GM18517 (cell line): ENCODE data around the gene DHX34.
"Not testable (repeated sequence)": the region's sequence is repeated elsewhere in the genome, so short reads cannot be mapped to it uniquely, and the experiment has no call there.

Experiments
- ATAC-seq: cut with Tn5 transposase; IDR thresholded peaks from one replicate; pipeline ENCODE4 v1.9.1; 2021; ENCODE audit warnings: mild to moderate bottlenecking, moderate library complexity; ENCODE audit not compliant: unreplicated experiment

The DHX34 gene

DNA sequence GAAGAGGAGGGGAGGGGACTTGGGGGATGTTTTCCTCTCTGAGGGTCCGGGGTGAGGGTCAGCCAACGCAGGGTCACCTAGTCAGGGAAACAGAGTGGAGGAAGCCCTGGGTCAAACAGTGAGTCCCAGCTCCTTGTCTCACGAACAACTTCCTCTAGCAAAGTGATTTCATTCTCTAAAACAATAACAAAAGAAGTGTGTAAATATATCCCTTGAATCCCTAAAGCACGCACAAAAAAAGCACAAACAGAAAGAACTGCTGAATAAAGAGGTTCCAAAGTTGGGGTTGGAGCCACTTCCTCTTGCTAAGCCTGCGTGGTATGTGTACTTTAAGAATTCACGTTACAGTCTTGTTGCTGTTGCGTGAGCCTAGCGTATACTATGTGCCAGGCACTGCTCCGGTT lies 18.6 kb upstream of the DHX34 start:
- ATAC-seq = no peak

DNA sequence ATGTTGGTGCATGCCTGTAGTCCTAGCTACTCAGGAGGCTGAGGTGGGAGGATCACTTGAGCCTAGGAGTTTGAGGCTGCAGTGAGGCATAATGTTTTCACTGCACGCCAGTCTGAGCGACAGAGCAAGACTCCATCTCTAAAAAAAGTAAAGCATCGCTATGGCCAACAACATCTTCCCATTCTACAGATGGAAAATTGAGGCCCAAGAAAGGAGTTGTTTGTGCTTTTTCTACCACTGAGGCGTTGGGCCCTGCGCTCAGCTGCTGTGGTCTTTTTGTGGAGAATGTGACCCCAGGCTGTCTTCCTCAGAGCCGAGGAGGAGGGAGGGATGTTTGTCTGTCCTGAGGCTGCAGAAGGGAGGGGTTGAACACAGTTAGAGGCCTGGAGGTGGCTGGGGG lies 17.6 kb upstream of the DHX34 start:
- ATAC-seq = no peak

DNA sequence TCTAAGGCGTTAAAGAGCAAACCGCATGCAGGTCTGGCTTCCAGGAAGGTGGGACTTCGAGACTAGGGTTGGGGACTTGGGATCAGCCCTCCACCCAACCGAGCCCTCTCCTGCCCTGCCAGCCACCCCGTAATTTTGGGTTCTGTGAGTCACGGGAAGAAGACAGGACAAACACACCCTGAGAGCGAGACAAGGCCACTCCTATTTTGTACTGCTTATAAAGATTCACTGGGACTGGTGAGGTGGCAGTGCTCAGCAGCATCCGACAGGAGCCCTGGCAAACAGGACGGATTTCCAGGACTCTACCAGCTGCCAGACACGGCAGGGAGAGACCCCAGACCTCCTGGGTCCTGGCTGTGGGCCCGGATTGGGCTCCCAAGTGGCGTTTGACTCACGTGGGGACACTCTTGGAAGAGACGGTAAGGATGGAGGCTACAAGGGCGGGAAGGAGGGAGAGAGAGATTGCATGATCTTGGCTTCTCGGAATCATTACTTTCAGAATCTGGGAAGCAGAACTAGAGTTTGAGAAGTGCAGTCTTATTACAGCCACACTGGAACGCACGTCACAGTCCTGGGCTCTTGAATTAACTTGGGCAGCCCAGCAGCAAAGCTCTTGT lies 17.1 kb upstream of the DHX34 start, which contains the start of gene C5AR2:
Gene C5AR2 (plus strand): TSS at position 245 of the 617 bp plus-strand sequence. CDS start 8,625 bp downstream, outside the sequence.
- ATAC-seq = no peak

DNA sequence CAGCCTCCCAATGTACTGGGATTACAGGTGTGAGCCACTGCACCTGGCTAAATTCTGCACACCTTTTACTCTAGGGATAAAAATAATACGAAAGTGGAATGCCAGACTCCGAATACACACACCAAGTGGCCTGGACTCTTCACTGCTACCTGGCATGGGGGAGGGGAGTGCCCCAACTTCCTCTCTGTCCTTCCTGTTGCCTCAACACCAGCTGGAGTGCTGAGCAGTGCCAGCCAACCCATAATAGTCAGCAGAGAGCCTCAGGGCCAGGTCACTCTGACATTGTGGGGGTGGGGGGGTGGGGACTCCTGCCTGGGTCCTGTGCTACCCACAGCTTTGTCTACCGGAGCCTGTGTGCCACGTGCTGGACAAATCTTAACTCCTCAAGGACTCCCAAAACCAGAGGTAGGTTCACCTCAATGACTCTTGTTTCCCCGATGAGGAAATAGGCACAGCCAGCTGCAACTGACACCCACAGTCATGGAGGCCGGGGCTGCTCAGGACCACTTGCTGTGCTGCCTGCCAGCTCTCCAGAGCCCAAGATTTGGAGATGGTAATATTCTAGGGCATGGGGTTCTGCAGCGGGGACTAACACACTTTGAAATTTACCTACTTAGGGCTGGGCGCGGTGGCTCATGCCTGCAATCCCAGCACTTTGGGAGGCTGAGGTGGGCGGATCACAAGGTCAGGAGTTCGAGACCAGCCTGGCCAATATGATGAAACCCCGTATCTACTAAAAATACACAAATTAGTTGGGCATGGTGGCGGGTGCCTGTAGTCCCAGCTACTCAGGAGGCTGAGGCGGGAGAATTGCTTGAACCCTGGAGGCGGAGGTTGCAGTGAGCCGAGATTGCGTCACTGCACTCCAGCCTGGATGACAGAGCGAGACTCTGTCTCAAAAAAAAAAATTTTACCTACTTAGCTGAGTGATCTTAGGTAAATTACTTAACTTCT lies 12.1 kb upstream of the DHX34 start:
- not testable (repeated sequence) for ATAC-seq

DNA sequence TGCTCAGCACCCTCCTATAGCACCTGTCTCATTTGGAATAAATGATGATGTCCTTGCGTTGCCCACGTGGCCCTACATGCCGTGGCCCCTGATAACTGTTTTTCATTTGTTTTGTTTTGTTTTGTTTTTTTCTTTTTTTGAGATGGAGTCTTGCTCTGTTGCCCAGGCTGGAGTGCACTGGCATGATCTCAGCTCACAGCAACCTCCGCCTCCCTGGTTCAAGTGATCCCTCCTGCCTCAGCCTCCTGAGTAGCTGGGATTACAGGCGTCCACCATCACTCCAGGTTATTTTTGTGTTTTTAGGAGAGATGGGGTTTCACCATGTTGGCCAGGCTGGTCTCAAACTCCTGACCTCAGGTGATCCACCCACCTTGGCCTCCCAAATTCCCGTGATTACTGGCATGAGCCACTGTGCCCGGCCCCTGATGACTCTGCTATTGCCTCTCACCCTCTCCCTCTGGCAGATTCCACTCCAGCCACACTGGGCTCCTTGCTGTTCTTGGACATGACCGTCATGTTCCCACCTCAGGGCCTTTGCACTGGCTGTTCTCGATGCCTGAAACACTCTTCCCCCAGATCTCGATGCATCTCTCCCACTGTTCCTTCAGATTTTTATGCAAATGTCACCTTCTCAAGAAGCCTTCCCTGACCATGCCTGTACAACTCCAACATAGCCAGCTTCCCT lies 9.8 kb upstream of the DHX34 start:
- ATAC-seq = no peak

DNA sequence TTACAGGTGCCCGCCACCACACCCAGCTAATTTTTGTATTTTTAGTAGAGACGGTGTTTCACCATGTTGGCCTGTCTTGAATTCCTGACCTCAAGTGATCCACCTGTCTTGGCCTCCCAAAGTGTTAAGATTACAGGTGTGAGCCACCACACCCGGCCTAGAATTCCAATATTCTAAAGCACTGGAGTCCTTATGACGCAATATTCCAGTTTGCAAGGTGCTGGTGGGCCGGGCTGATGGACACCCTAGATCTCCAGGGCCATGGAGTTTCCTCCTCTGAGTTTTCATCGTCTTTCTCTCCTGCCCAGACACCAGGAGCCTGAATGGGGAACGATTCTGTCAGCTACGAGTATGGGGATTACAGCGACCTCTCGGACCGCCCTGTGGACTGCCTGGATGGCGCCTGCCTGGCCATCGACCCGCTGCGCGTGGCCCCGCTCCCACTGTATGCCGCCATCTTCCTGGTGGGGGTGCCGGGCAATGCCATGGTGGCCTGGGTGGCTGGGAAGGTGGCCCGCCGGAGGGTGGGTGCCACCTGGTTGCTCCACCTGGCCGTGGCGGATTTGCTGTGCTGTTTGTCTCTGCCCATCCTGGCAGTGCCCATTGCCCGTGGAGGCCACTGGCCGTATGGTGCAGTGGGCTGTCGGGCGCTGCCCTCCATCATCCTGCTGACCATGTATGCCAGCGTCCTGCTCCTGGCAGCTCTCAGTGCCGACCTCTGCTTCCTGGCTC lies 8.5 kb upstream of the DHX34 start:
- no peak for ATAC-seq

DNA sequence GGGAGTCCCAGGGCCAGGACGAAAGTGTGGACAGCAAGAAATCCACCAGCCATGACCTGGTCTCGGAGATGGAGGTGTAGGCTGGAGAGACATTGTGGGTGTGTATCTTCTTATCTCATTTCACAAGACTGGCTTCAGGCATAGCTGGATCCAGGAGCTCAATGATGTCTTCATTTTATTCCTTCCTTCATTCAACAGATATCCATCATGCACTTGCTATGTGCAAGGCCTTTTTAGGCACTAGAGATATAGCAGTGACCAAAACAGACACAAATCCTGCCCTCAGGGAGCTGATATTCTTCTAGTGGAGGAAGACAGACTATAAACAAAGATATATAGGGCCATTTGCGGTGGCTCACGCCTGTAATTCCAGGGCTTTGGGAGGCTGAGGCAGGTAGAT lies 7.4 kb upstream of the DHX34 start:
- ATAC-seq = no peak

DNA sequence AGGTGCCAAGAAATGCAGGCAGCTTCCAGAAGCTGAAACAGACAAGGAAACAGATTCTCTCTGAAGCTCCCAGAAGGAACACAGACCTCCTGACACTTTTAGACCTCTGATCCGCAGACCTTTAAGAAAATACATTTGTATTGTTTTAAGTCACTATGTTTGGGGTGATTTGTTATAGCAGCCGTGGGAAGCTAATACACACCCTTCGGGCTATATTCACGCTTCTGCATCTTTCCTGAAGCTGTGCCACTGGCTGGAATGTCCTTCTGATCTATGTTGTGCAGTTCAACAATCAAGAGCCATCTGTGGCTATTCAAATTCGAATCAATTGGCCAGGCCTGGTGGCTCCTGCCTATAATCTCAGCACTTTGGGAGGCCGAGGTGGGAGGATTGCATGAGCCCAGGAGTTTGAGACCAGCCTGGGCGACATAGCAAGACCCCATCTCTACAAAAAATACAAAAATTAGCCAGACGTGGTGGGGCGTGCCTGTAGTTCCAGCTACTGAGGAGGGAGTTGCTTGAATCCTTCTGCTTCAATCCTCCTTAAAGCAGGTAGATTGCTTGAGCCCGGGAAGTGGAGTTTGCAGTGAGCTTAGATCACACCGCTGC lies 5.8 kb upstream of the DHX34 start:
- no peak for ATAC-seq

DNA sequence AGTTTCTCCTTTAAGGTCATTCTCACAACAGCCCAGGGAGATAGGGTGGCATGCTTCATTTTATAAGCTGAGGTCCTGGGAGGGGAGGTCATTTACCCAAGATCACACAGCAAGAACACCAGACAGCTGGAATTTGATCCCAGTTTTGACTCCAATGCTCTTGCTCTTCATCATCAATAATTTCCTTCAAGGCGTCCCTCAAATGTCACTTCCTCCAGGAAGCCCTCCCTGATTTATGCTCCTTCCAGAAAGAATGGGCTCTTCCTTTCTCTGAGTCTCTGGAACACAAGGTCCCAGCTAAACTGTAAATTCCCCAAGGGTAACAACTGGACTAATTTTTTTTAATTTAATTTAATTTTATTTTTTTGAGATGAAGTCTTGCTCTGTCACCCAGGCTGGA lies 4.7 kb upstream of the DHX34 start:
- ATAC-seq = no peak

DNA sequence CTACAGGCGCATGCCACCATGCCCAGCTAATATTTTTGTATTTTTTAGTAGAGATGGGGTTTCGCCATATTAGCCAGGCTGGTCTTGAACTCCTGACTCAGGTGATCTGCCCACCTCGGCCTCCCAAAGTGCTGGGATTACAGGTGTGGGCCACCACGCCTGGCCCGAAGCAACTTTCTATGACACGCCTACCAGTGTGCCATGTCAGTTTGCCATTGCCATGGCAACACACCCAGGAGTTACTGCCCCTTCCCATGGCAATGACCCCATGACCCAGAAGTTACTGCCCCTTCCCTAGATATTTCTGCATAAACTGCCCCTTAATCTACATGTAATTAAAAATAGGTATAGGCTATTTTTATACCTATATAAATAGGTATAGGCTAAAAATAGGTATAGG lies 3.1 kb upstream of the DHX34 start:
- ATAC-seq = not testable (repeated sequence)

DNA sequence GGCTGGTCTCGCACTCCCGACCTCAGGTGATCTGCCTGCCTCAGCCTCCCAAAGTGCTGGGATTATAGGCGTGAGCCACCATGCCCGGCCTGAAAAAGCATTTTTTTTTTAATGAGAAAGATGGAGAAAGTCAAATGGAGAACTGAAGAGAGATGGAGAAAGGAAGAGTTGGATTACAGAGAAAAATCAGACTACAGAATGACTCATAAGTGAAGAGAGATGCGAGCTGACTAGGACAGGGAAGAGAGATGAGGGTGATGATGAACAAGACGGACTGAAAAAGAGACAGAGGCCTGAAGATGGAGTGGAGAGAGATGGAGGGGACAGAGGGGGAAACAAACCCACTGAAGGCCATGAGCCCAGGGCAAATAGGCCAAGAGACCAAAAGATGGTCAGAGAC lies 1.5 kb downstream of the DHX34 start:
- ATAC-seq = no peak

DNA sequence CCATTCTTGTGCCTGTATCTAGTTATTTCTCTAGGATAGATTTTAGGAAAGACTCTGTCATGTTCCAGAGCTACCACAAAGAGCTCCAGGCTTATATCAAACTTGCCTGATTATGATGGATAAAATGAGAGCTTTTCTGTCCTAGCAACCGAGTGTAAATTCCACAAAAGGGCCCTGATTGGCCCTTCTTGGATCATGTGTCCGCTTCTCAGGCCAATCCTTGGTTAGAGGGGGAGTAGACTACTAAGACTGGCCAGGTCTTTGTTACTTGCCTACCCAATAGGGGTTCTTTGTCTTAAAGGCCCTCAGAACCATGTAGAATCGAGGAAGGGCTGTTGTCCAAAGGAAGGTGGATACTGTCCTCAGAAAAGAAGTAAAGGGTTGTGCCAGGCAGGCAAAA lies 2.4 kb downstream of the DHX34 start:
- ATAC-seq = no peak

DNA sequence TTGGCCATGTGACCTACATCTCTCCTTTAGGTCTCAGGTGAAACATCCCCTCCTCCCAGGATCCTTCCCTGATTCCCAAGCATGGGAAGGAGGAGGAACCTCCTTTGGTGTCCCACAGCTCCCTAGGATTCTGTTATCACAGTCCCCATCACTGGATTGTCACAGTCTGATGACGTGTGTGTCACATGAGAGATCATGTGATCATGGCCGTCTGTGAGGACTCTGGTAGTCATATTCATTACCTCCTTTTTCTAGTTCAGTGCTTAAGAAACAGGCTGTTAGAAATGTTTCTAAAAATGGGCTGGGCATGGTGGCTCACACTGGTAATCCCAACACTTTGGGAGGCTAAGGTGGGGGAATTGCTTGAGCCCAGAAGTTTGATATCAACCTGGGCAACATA lies 3.0 kb downstream of the DHX34 start:
- no peak for ATAC-seq

DNA sequence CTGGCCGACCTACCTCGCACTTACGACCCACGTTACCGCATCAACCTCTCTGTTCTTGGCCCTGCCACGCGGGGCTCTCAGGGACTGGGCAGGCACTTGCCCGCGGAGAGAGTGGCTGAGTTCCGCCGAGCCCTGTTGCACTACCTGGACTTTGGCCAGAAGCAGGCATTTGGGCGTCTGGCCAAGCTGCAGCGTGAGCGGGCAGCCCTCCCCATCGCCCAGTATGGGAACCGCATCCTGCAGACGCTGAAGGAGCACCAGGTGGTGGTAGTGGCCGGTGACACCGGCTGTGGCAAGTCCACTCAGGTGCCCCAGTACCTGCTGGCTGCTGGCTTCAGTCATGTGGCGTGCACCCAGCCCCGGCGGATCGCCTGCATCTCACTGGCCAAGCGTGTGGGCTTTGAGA lies 4.2 kb downstream of the DHX34 start:
- ATAC-seq = no peak

DNA sequence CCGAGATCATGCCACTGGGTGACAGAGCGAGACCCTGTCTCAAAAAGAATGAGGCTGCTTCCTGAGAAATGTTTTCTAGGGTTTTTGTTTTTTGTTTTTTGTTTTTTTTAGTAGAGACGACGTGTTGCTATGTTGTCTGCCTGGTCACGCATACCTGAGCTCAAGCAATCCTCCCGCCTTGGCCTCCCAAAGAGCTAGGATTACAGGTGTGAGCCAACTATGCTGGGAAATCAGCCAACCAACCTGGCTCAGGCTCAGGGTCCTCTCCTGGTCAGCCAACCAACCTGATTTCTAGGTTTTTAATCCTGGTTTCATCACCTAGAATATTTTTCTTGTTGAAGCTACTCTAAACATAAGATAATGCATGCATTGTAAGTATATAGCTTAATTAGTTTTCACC lies 7.8 kb downstream of the DHX34 start:
- ATAC-seq = no peak

DNA sequence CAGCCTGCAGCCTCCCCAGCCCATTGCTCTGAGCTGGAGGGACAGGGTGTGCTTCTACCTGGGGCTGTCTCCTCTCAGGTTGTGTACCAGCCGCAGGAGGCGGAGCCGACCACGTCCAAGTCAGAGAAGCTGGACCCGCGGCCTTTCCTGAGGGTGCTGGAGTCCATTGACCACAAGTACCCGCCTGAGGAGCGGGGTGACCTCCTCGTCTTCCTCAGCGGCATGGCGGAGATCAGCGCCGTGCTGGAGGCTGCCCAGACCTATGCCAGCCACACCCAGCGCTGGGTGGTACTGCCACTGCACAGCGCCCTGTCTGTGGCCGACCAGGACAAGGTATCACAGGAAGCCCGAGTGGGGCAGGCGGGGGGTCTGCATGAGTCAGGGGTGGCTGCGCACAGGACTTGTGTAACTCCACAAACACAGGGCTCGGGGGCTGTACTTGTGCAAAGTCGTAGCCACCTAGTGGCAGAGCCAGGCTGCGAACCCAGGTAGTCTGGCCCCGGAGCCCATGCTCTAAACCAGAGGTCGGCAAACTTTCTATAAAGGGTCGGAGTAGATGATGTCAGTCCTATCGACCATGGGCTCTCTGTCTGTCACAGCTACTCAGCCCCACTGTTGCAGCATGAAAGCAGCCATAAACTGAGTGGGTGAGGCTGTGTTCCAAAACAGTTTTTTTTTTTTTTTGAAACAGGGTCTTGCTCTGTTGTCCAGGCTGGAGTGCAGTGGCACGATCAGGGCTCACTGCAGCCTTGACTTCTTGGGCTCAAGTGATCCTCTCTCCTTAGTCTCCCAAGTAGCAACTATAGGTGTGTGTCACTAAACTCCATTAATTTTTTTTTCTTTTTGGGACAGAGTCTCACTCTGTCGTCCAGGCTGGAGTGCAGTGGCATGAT lies 8.9 kb downstream of the DHX34 start:
- no peak for ATAC-seq

DNA sequence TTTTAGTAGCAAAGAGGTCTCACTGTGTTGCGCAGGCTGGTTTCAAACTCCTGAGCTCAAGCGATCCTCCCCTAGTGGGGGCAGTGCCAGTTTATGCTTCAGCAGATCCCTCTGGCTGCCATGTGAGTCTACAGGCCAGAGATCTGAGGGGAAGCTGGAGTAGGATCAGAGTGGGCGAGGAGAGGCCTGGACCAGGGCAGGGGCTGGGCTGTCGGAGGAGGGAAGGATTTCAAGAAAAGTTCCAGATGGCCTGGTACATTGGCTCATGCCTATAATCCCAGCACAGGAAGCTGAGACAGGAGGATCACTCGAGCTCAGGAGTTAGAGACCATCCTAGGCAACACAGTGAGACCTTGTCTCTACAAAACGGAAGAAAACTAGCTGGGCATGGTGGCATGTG lies 9.8 kb downstream of the DHX34 start:
- no peak for ATAC-seq

DNA sequence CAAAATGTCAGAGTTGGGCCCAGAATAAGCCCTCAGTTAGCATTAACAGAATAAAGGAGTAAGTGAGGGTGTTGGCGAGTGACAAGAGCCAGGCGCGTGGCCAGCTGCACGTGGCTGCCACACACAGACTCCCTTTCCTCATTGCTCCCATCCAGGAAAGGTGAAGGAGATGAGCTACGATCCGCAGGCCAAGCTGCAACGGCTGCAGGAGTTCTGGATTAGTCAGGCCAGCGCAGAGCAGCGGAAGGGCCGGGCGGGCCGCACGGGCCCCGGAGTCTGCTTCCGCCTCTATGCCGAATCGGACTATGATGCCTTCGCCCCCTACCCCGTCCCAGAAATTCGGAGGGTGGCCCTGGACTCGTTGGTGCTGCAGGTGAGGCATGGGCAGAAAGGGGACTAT lies 13.2 kb downstream of the DHX34 start:
- no peak for ATAC-seq

DNA sequence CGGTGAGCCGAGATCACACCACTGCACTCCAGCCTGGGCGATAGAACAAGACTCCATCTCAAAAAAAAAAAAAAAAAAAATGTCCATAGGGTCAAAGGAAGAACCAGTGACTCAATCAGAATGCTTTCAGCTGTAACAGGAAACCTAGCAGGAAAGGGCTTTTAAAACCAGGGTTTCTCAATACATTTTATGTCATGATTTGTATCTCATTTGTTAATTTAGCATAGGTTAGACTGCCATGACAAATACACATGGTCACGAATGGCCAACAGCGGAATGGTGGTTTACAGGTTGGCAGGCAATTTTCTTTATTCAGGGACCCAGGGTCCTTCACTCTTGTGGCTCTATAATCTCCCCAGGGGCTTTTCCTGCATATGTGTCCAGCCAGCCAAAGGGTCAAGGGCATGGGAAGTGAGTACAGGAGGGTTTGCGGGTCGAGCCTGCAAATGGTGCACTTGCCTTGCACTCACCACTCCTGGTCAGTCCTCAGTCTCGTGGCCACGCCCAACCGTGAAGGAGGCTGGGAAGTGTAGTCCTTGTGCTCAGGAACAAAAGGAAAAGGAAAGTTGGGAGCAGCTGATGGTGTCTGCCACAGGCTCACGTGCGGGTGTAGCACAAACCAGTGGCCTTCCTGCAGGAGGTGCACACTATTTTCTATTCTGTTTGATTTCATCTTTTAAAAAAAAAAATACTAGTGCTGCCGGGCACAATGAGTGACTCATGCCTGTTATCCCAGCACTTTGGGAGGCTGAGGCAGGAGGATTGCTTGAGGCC lies 14.8 kb downstream of the DHX34 start:
- no peak for ATAC-seq
